Measurements from ENCODE around the gene NFKB1. TPM values are rescaled to one million over a fixed set of nuclear protein-coding genes. Genes with fewer than 3 reads are reported as not detected.
A peak's percentile ranks its signal among the peaks of the same experiment; 100 is the strongest.

Gene NFKB1
- total RNA-seq, 4 donors from 2014 or later = 32.9 to 56.0 (median 40.9) TPM

DNA sequence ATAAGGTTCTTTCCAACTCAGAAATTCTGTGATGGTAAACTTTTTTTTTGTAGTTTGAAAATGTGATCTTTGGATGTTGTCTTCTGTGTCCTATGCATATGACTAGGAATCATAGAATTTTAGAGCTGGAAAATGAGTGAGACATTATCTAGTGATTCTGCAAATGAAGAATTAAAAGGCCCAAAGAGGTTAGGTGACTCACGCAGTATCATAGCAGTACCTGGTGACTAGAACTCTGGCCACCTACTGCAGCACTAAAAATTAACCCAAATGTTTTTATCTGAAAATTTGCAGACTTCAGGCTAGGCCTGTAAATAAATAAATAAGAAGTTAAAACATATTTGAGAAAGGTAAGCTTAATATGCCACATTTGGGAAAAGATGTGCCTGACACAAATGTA, 52.8 kb downstream of the NFKB1 start:
- no peaks in the 10 kb centered on the region for H3K27me3 ChIP-seq
- 92% methylated on average over 1 of the region's 1 CpG for WGBS
- no peak overlapping the region for H3K27ac ChIP-seq
- H3K36me3 ChIP-seq = peaks cover 1% of the 10 kb centered on the region
- H3K9me3 ChIP-seq = no peaks in the 10 kb centered on the region
- DNase-seq (ENCODE audit: low spot score in 2 of 2) = no peak
- peaks cover 9% of the 10 kb centered on the region for H3K4me1 ChIP-seq
- H3K4me3 ChIP-seq = no peak overlapping the region
- TF ChIP-seq POLR2AphosphoS5 (IDR thresholded peaks at IDR 0.05) (no peak), POLR2A (IDR thresholded peaks at IDR 0.05) (no peak), EP300 (IDR thresholded peaks at IDR 0.05) (no peak)
- TF ChIP-seq, protein P1, sequence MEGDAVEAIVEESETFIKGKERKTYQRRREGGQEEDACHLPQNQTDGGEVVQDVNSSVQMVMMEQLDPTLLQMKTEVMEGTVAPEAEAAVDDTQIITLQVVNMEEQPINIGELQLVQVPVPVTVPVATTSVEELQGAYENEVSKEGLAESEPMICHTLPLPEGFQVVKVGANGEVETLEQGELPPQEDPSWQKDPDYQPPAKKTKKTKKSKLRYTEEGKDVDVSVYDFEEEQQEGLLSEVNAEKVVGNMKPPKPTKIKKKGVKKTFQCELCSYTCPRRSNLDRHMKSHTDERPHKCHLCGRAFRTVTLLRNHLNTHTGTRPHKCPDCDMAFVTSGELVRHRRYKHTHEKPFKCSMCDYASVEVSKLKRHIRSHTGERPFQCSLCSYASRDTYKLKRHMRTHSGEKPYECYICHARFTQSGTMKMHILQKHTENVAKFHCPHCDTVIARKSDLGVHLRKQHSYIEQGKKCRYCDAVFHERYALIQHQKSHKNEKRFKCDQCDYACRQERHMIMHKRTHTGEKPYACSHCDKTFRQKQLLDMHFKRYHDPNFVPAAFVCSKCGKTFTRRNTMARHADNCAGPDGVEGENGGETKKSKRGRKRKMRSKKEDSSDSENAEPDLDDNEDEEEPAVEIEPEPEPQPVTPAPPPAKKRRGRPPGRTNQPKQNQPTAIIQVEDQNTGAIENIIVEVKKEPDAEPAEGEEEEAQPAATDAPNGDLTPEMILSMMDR (IDR thresholded peaks at IDR 0.05) = no peak

- DNase-seq (ENCODE audit: low spot score in 2 of 2) = no peak
- TF ChIP-seq POLR2A (IDR thresholded peaks at IDR 0.05) = no peak
- no peak for TF ChIP-seq POLR2AphosphoS5 (IDR thresholded peaks at IDR 0.05)
- TF ChIP-seq, protein P1 (IDR thresholded peaks at IDR 0.05) = no peak
- no peak for TF ChIP-seq EP300 (IDR thresholded peaks at IDR 0.05)
- 70% methylated on average over 5 of the region's 5 CpGs for WGBS
- Histone ChIP-seq H3K27me3 (no peaks in the 10 kb centered on the region), H3K4me1 (peaks cover 9% of the 10 kb centered on the region), H3K4me3 (no peak overlapping the region), H3K27ac (no peak overlapping the region), H3K36me3 (no peaks in the 10 kb centered on the region), H3K9me3 (no peaks in the 10 kb centered on the region)
Measured at GRCh38 chr4:102554482-102554881, 53.3 kb downstream of the NFKB1 start.

- peaks cover 9% of the 10 kb centered on the region for H3K4me1 ChIP-seq
- no peak overlapping the region for H3K4me3 ChIP-seq
- DNase-seq (ENCODE audit: low spot score in 2 of 2) = no peak
- no peaks in the 10 kb centered on the region for H3K36me3 ChIP-seq
- H3K9me3 ChIP-seq = no peaks in the 10 kb centered on the region
- no peak overlapping the region for H3K27ac ChIP-seq
- no peaks in the 10 kb centered on the region for H3K27me3 ChIP-seq
- TF ChIP-seq EP300 (IDR thresholded peaks at IDR 0.05) (no peak), POLR2A (IDR thresholded peaks at IDR 0.05) (no peak), POLR2AphosphoS5 (IDR thresholded peaks at IDR 0.05) (no peak)
- TF ChIP-seq, protein P1 (IDR thresholded peaks at IDR 0.05) = no peak
Measured at GRCh38 chr4:102554992-102555391, 53.8 kb downstream of the NFKB1 start.

- no peak for DNase-seq (ENCODE audit: low spot score in 2 of 2)
- Histone ChIP-seq H3K36me3 (no peaks in the 10 kb centered on the region), H3K27me3 (no peaks in the 10 kb centered on the region), H3K4me1 (peaks cover 18% of the 10 kb centered on the region), H3K9me3 (no peaks in the 10 kb centered on the region), H3K27ac (no peak overlapping the region), H3K4me3 (no peak overlapping the region)
- 93% methylated on average over 2 of the region's 2 CpGs for WGBS
- TF ChIP-seq, protein P1 (IDR thresholded peaks at IDR 0.05) = no peak
- TF ChIP-seq EP300 (IDR thresholded peaks at IDR 0.05) (no peak), POLR2AphosphoS5 (IDR thresholded peaks at IDR 0.05) (no peak), POLR2A (IDR thresholded peaks at IDR 0.05) (no peak)
Measured at GRCh38 chr4:102557636-102558035, 56.5 kb downstream of the NFKB1 start.

DNA sequence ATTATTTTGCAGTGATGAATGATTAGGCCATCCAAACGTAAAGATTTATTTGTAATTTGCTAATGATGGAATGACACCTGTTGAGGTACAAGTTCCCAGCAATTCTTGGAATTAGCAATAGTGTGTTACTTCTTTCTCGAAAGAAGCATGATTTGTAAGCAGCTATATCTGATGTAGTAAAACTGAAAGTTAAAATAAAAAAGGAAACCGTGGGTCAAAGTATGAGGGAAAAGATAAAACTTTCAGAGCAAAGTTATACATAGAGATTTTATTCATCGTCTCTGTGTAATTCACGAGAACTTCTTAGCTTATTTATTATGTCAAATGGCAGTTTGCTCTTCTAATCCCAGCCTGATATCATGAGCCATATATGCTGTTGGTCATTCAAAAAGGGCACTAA, 59.0 kb downstream of the NFKB1 start:
- no peak overlapping the region for H3K4me3 ChIP-seq
- H3K27me3 ChIP-seq = no peaks in the 10 kb centered on the region
- no peaks in the 10 kb centered on the region for H3K36me3 ChIP-seq
- TF ChIP-seq POLR2AphosphoS5 (IDR thresholded peaks at IDR 0.05) (no peak), POLR2A (IDR thresholded peaks at IDR 0.05) (no peak), EP300 (IDR thresholded peaks at IDR 0.05) (no peak)
- TF ChIP-seq, protein P1 (IDR thresholded peaks at IDR 0.05) = no peak
- H3K4me1 ChIP-seq = peaks cover 15% of the 10 kb centered on the region
- peak overlapping the region; percentile 56 for H3K27ac ChIP-seq
- 66% methylated on average over 5 of the region's 5 CpGs for WGBS
- no peak for DNase-seq (ENCODE audit: low spot score in 2 of 2)
- no peaks in the 10 kb centered on the region for H3K9me3 ChIP-seq
